C4-2B (cell line): ENCODE results near the gene CRISPLD2.

ENCODE experiments used
- H3K27ac ChIP-seq: fragments of 450-650 bp; 2 replicates; pipeline ENCODE4 v1.5.1; 2017
- CTCF ChIP-seq: fragments of 450-650 bp; conservative IDR thresholded peaks from 2 replicates; pipeline ENCODE4 v1.5.1; 2017; ENCODE audit warnings: mild to moderate bottlenecking
- ZFX ChIP-seq: fragments of 450-650 bp; IDR thresholded peaks from 2 replicates; pipeline ENCODE4 v1.6.1; 2017

The CRISPLD2 gene

GRCh38 chr16:84803146-84803545 lies 16.6 kb upstream of the CRISPLD2 start:
- no peak for TF ChIP-seq ZFX
- no peak overlapping the region for H3K27ac ChIP-seq

GRCh38 chr16:84804326-84804725 lies 15.5 kb upstream of the CRISPLD2 start:
- no peak overlapping the region for H3K27ac ChIP-seq
- no peak for TF ChIP-seq ZFX
- TF ChIP-seq CTCF = no peak

GRCh38 chr16:84806256-84806889 lies 13.4 kb upstream of the CRISPLD2 start:
- TF ChIP-seq CTCF = no peak
- TF ChIP-seq ZFX = no peak
- H3K27ac ChIP-seq = no peak overlapping the region

GRCh38 chr16:84806890-84807258 lies 12.9 kb upstream of the CRISPLD2 start:
- no peak for TF ChIP-seq CTCF
- TF ChIP-seq ZFX = no peak
- no peak overlapping the region for H3K27ac ChIP-seq

- no peak for TF ChIP-seq CTCF
- TF ChIP-seq ZFX = no peak
- no peak overlapping the region for H3K27ac ChIP-seq
Observed at GRCh38 chr16:84807776-84808175, 12.0 kb upstream of the CRISPLD2 start.

GRCh38 chr16:84808826-84809225 lies 11.0 kb upstream of the CRISPLD2 start:
- H3K27ac ChIP-seq = no peak overlapping the region
- TF ChIP-seq ZFX (no peak), CTCF (no peak)

GRCh38 chr16:84810518-84811273 lies 9.1 kb upstream of the CRISPLD2 start:
- TF ChIP-seq ZFX (no peak), CTCF (no peak)
- H3K27ac ChIP-seq = no peak overlapping the region

GRCh38 chr16:84811529-84811928 lies 8.3 kb upstream of the CRISPLD2 start:
- no peak overlapping the region for H3K27ac ChIP-seq
- no peak for TF ChIP-seq CTCF
- no peak for TF ChIP-seq ZFX
